ENCODE results near the gene RASGRF2.

RASGRF2 gene

DNA sequence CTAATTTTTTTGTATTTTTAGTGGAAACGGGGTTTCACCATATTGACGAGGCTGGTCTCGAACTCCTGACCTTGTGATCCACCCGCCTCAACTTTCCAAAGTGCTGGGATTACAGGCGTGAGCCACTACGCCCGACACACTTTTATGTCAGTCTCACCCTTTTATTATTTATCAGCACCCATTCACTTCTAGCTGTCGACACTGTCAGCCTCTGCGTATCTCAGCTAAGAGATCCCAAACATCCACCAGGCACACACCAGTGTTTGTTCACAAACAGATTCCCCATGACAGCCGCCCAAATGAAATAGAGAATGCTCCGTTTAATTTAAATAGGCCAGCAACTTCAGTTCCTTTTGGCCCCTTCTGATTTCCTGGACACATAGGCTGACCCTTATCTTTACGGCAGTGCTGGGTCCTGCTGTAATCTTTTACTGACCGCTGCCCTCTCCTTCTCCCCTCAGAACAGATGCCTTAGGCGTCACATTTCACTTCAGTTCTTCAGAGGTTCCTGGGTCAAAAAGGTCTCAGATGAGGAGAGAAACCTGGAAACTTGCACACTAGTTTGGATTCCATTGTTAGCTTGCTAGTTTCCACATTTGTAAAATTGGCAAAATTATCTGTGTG lies 229.8 kb downstream of the RASGRF2 start:
- Histone ChIP-seq H3K27ac (replicated peaks) (no peak overlapping the region), H3K4me3 (replicated peaks; ENCODE audit: insufficient read depth, low read length) (no peak overlapping the region), H3K27me3 (ENCODE audit: insufficient read depth, poor library complexity, severe bottlenecking) (no peaks in the 10 kb centered on the region)
- TF ChIP-seq, protein P1, sequence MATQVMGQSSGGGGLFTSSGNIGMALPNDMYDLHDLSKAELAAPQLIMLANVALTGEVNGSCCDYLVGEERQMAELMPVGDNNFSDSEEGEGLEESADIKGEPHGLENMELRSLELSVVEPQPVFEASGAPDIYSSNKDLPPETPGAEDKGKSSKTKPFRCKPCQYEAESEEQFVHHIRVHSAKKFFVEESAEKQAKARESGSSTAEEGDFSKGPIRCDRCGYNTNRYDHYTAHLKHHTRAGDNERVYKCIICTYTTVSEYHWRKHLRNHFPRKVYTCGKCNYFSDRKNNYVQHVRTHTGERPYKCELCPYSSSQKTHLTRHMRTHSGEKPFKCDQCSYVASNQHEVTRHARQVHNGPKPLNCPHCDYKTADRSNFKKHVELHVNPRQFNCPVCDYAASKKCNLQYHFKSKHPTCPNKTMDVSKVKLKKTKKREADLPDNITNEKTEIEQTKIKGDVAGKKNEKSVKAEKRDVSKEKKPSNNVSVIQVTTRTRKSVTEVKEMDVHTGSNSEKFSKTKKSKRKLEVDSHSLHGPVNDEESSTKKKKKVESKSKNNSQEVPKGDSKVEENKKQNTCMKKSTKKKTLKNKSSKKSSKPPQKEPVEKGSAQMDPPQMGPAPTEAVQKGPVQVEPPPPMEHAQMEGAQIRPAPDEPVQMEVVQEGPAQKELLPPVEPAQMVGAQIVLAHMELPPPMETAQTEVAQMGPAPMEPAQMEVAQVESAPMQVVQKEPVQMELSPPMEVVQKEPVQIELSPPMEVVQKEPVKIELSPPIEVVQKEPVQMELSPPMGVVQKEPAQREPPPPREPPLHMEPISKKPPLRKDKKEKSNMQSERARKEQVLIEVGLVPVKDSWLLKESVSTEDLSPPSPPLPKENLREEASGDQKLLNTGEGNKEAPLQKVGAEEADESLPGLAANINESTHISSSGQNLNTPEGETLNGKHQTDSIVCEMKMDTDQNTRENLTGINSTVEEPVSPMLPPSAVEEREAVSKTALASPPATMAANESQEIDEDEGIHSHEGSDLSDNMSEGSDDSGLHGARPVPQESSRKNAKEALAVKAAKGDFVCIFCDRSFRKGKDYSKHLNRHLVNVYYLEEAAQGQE (IDR thresholded peaks at IDR 0.05; ENCODE audit: insufficient replicate concordance, low read depth): no peak
- TF ChIP-seq, protein P2, sequence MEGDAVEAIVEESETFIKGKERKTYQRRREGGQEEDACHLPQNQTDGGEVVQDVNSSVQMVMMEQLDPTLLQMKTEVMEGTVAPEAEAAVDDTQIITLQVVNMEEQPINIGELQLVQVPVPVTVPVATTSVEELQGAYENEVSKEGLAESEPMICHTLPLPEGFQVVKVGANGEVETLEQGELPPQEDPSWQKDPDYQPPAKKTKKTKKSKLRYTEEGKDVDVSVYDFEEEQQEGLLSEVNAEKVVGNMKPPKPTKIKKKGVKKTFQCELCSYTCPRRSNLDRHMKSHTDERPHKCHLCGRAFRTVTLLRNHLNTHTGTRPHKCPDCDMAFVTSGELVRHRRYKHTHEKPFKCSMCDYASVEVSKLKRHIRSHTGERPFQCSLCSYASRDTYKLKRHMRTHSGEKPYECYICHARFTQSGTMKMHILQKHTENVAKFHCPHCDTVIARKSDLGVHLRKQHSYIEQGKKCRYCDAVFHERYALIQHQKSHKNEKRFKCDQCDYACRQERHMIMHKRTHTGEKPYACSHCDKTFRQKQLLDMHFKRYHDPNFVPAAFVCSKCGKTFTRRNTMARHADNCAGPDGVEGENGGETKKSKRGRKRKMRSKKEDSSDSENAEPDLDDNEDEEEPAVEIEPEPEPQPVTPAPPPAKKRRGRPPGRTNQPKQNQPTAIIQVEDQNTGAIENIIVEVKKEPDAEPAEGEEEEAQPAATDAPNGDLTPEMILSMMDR (IDR thresholded peaks at IDR 0.05; ENCODE audit: insufficient read depth, low read length): no peak
- TF ChIP-seq SPI1 (IDR thresholded peaks at IDR 0.05; ENCODE audit: borderline replicate concordance, low read depth) (no peak), POLR2AphosphoS5 (IDR thresholded peaks at IDR 0.05; ENCODE audit: low read depth) (no peak), GABPA (IDR thresholded peaks at IDR 0.05; ENCODE audit: low read depth) (no peak)
- no peak for DNase-seq (ENCODE audit: low read depth in 1 of 2, low spot score in 1 of 2)

DNA sequence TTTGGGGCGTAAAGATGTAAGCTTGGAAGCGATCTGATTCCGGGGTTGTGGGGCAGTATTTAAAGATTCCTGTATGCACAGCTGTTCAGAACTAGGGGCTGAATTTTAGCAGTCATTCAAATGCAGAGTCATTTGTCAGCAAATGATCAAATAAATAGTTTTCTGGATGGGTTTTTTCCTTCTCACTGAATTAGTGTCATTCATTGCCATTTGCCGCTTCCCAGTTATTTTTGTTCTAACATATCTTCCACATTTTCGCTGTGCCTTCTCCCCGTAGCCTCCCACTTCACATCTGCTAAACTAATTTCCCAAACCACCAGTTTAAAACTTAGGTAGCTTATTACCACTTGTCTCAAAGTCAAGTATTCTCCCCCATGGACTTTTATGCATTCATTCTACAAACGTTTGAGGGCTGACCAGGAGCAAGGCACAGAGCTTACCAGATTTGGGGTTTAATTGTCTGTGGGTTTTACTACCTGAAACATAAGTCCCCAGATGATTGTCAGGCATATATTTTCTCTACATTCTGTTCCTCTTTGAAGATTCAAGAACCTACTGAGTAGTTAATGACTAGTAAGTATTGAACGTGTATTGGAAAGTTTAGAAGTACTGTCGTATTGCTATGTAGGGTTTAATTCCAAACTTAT lies 231.7 kb downstream of the RASGRF2 start:
- TF ChIP-seq SPI1 (IDR thresholded peaks at IDR 0.05; ENCODE audit: borderline replicate concordance, low read depth) (no peak), POLR2AphosphoS5 (IDR thresholded peaks at IDR 0.05; ENCODE audit: low read depth) (no peak), GABPA (IDR thresholded peaks at IDR 0.05; ENCODE audit: low read depth) (no peak)
- TF ChIP-seq, protein P2 (IDR thresholded peaks at IDR 0.05; ENCODE audit: insufficient read depth, low read length): no peak
- TF ChIP-seq, protein P1 (IDR thresholded peaks at IDR 0.05; ENCODE audit: insufficient replicate concordance, low read depth): no peak
- Histone ChIP-seq H3K27ac (replicated peaks) (no peak overlapping the region), H3K27me3 (ENCODE audit: insufficient read depth, poor library complexity, severe bottlenecking) (no peaks in the 10 kb centered on the region), H3K4me3 (replicated peaks; ENCODE audit: insufficient read depth, low read length) (no peak overlapping the region)
- no peak for DNase-seq (ENCODE audit: low read depth in 1 of 2, low spot score in 1 of 2)

DNA sequence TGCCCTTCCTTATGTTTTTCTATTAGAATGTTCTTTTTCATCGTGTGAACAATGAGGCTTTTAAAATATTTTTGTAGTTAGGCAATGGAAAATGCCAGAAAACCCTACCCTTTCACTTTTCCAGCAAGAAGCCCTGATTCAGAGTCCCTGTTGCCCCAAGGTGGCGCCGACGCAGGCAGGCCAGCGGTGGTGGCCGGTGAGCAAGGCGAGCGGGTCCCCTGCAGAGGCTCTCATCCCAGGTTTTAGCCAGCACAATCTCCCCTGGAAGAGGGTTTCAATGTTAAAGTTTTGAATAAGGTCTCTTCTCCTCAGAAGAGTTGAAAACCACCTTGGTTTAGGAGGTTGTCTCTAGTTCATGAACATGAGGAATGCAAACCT lies 232.2 kb downstream of the RASGRF2 start:
- H3K27me3 ChIP-seq (ENCODE audit: insufficient read depth, poor library complexity, severe bottlenecking): no peaks in the 10 kb centered on the region
- TF ChIP-seq, protein P2 (IDR thresholded peaks at IDR 0.05; ENCODE audit: insufficient read depth, low read length): no peak
- no peak for TF ChIP-seq SPI1 (IDR thresholded peaks at IDR 0.05; ENCODE audit: borderline replicate concordance, low read depth)
- no peak overlapping the region for H3K27ac ChIP-seq (replicated peaks)
- DNase-seq (ENCODE audit: low read depth in 1 of 2, low spot score in 1 of 2): no peak
- no peak overlapping the region for H3K4me3 ChIP-seq (replicated peaks; ENCODE audit: insufficient read depth, low read length)
